Measurements from ENCODE around the gene AVPR1B. TPM values are rescaled to one million over a fixed set of nuclear protein-coding genes. Genes with fewer than 3 reads are reported as not detected.

The AVPR1B gene
- total and polyA plus RNA-seq, 2 donors from 2014 or later, result 0.69 TPM; not detected in 1

- DNase-seq, result no peak
- Histone ChIP-seq H3K27me3 (ENCODE audit: control insufficient read depth, insufficient read depth, low read length) (no peaks in the 10 kb centered on the region), H3K4me1 (ENCODE audit: control insufficient read depth in 2 of 3, insufficient read depth in 2 of 3, low read depth in 1 of 3, low read length in 3 of 3) (no peaks in the 10 kb centered on the region), H3K27ac (ENCODE audit: low read depth in 2 of 2, low read length in 2 of 2) (no peak overlapping the region), H3K4me3 (ENCODE audit: low read length in 3 of 3) (no peak overlapping the region), H3K36me3 (ENCODE audit: control insufficient read depth in 2 of 3, insufficient read depth in 3 of 3, low read length in 3 of 3) (no peaks in the 10 kb centered on the region), H3K9ac (ENCODE audit: low read length in 3 of 3) (no peak overlapping the region), H3K9me3 (ENCODE audit: control insufficient read depth in 2 of 3, insufficient read depth in 1 of 3, low read length in 3 of 3) (no peaks in the 10 kb centered on the region)
- intact Hi-C loops (cut with DNase I), result no loop called here
- no peak for FAIRE-seq
- TF ChIP-seq CTCF (IDR thresholded peaks at IDR 0.05; ENCODE audit: borderline replicate concordance, extremely low read depth, insufficient read depth), result no peak
Observed at GRCh38 chr1:206087091-206087490, 30.1 kb downstream of the AVPR1B start.

GRCh38 chr1:206083750-206084149 lies 33.4 kb downstream of the AVPR1B start:
- intact Hi-C loops (cut with DNase I), result no loop called here
- Histone ChIP-seq H3K36me3 (ENCODE audit: control insufficient read depth in 2 of 3, insufficient read depth in 3 of 3, low read length in 3 of 3) (no peaks in the 10 kb centered on the region), H3K9ac (ENCODE audit: low read length in 3 of 3) (no peak overlapping the region), H3K27me3 (ENCODE audit: control insufficient read depth, insufficient read depth, low read length) (no peaks in the 10 kb centered on the region), H3K27ac (ENCODE audit: low read depth in 2 of 2, low read length in 2 of 2) (no peak overlapping the region), H3K9me3 (ENCODE audit: control insufficient read depth in 2 of 3, insufficient read depth in 1 of 3, low read length in 3 of 3) (no peaks in the 10 kb centered on the region), H3K4me1 (ENCODE audit: control insufficient read depth in 2 of 3, insufficient read depth in 2 of 3, low read depth in 1 of 3, low read length in 3 of 3) (no peaks in the 10 kb centered on the region), H3K4me3 (ENCODE audit: low read length in 3 of 3) (no peak overlapping the region)
- no peak for DNase-seq
- TF ChIP-seq CTCF (IDR thresholded peaks at IDR 0.05; ENCODE audit: borderline replicate concordance, extremely low read depth, insufficient read depth), result no peak
- no peak for FAIRE-seq

- intact Hi-C loops (cut with DNase I), result no loop called here
- Histone ChIP-seq H3K4me1 (ENCODE audit: control insufficient read depth in 2 of 3, insufficient read depth in 2 of 3, low read depth in 1 of 3, low read length in 3 of 3) (no peaks in the 10 kb centered on the region), H3K27me3 (ENCODE audit: control insufficient read depth, insufficient read depth, low read length) (no peaks in the 10 kb centered on the region), H3K4me3 (ENCODE audit: low read length in 3 of 3) (no peak overlapping the region), H3K36me3 (ENCODE audit: control insufficient read depth in 2 of 3, insufficient read depth in 3 of 3, low read length in 3 of 3) (no peaks in the 10 kb centered on the region), H3K9ac (ENCODE audit: low read length in 3 of 3) (no peak overlapping the region), H3K27ac (ENCODE audit: low read depth in 2 of 2, low read length in 2 of 2) (no peak overlapping the region), H3K9me3 (ENCODE audit: control insufficient read depth in 2 of 3, insufficient read depth in 1 of 3, low read length in 3 of 3) (no peaks in the 10 kb centered on the region)
- FAIRE-seq, result no peak
- no peak for TF ChIP-seq CTCF (IDR thresholded peaks at IDR 0.05; ENCODE audit: borderline replicate concordance, extremely low read depth, insufficient read depth)
- DNase-seq, result no peak
Observed at GRCh38 chr1:206082831-206083695, 34.1 kb downstream of the AVPR1B start.

All from kidney (tissue), 14 donors.